ENCODE results near the gene PRR22. TPM values are rescaled to one million over a fixed set of nuclear protein-coding genes. Genes with fewer than 3 reads are reported as not detected.

PRR22 gene
- total RNA-seq, 4 donors from 2014 or later: 1.1 to 10.5 (median 1.6) TPM

GRCh38 chr19:5789886-5790558, 5.5 kb upstream of the PRR22 start:
- Histone ChIP-seq H3K27ac (peak overlapping the region; percentile 90 to 97 (median 91)), H3K9me3 (no peaks in the 10 kb centered on the region), H3K36me3 (peaks cover 0 to 46% (median 20%) of the 10 kb centered on the region in 4 donors), H3K27me3 (no peaks in the 10 kb centered on the region), H3K4me3 (peak overlapping the region in 3 of 4 donors; percentile 51 to 62 (median 58)), H3K4me1 (peaks cover 0 to 7% (median 6%) of the 10 kb centered on the region in 4 donors)
- 76 to 100% methylated on average over 1 to 25 of the region's 26 CpGs for WGBS, 2 donors (ENCODE audit: low coverage in 1 of 2)
- intact Hi-C loops (cut with DNase I; ENCODE audit: low total_unique reads) (no loop called here), in situ Hi-C loops (cut with MboI; ENCODE audit: low pct_ligation_motif_present in 1 of 4, low pct_unique_long_range_greater_than_20kb in 1 of 4, low sequenced_read_pairs in 3 of 4) (no loop called here)
- no peak for TF ChIP-seq CTCF (IDR thresholded peaks at IDR 0.05)
- TF ChIP-seq POLR2A (IDR thresholded peaks at IDR 0.05): no peak
- no peak for DNase-seq

- intact Hi-C loops (cut with DNase I; ENCODE audit: low total_unique reads): no loop called here
Measured at GRCh38 chr19:5789351-5789761, 4.8 kb upstream of the PRR22 start.

GRCh38 chr19:5788422-5788821, 3.9 kb upstream of the PRR22 start:
- H3K36me3 ChIP-seq: peaks cover 0 to 47% (median 20%) of the 10 kb centered on the region in 4 donors
- WGBS, 2 donors (ENCODE audit: low coverage in 1 of 2): 97% methylated on average over 5 of the region's 5 CpGs; no CpG with 5 or more reads in 1 of the 2 donors
- no peak overlapping the region for H3K27ac ChIP-seq
- no peak overlapping the region for H3K4me3 ChIP-seq
- in situ Hi-C loops (cut with MboI; ENCODE audit: low pct_ligation_motif_present in 1 of 4, low pct_unique_long_range_greater_than_20kb in 1 of 4, low sequenced_read_pairs in 3 of 4): no loop called here
- no peak for DNase-seq
- H3K27me3 ChIP-seq: no peaks in the 10 kb centered on the region
- TF ChIP-seq POLR2A (IDR thresholded peaks at IDR 0.05): no peak
- no peak for TF ChIP-seq POLR2AphosphoS5 (IDR thresholded peaks at IDR 0.05)
- TF ChIP-seq CTCF (IDR thresholded peaks at IDR 0.05): no peak
- no peak for TF ChIP-seq EP300 (IDR thresholded peaks at IDR 0.05; ENCODE audit: low read depth)
- intact Hi-C loops (cut with DNase I; ENCODE audit: low total_unique reads): no loop called here
- H3K9me3 ChIP-seq: no peaks in the 10 kb centered on the region
- peaks cover 0 to 7% (median 6%) of the 10 kb centered on the region in 4 donors for H3K4me1 ChIP-seq

More at GRCh38 chr19:5789351-5789761, 4.8 kb upstream of the PRR22 start:
- Histone ChIP-seq H3K9me3 (no peaks in the 10 kb centered on the region), H3K4me3 (no peak overlapping the region), H3K36me3 (peaks cover 0 to 47% (median 20%) of the 10 kb centered on the region in 4 donors), H3K27me3 (no peaks in the 10 kb centered on the region), H3K4me1 (peaks cover 0 to 7% (median 6%) of the 10 kb centered on the region in 4 donors), H3K27ac (no peak overlapping the region)
- in situ Hi-C loops (cut with MboI; ENCODE audit: low pct_ligation_motif_present in 1 of 4, low pct_unique_long_range_greater_than_20kb in 1 of 4, low sequenced_read_pairs in 3 of 4): no loop called here
- TF ChIP-seq POLR2A (IDR thresholded peaks at IDR 0.05) (no peak), POLR2AphosphoS5 (IDR thresholded peaks at IDR 0.05) (peak in 1 of 3 donors; percentile 8)
- no peak for DNase-seq
- 94% methylated on average over 36 of the region's 39 CpGs; no CpG with 5 or more reads in 1 of the 2 donors for WGBS, 2 donors (ENCODE audit: low coverage in 1 of 2)

GRCh38 chr19:5787409-5788182, 3.0 kb upstream of the PRR22 start:
- Histone ChIP-seq H3K4me3 (no peak overlapping the region), H3K36me3 (peaks cover 0 to 47% (median 20%) of the 10 kb centered on the region in 4 donors), H3K27ac (no peak overlapping the region), H3K4me1 (peaks cover 0 to 7% (median 6%) of the 10 kb centered on the region in 4 donors), H3K9me3 (no peaks in the 10 kb centered on the region), H3K27me3 (no peaks in the 10 kb centered on the region)
- WGBS, 2 donors (ENCODE audit: low coverage in 1 of 2): 92% methylated on average over 26 of the region's 39 CpGs; no CpG with 5 or more reads in 1 of the 2 donors
- DNase-seq: no peak
- in situ Hi-C loops (cut with MboI; ENCODE audit: low pct_ligation_motif_present in 1 of 4, low pct_unique_long_range_greater_than_20kb in 1 of 4, low sequenced_read_pairs in 3 of 4) (no loop called here), intact Hi-C loops (cut with DNase I; ENCODE audit: low total_unique reads) (no loop called here)
- TF ChIP-seq POLR2A (IDR thresholded peaks at IDR 0.05) (no peak), POLR2AphosphoS5 (IDR thresholded peaks at IDR 0.05) (no peak), CTCF (IDR thresholded peaks at IDR 0.05) (no peak), EP300 (IDR thresholded peaks at IDR 0.05; ENCODE audit: low read depth) (no peak)
